ENCODE results near the gene OR8B2.

GRCh38 chr11:124376280-124376679 lies 8.0 kb downstream of the OR8B2 start:
- TF ChIP-seq, protein P1, sequence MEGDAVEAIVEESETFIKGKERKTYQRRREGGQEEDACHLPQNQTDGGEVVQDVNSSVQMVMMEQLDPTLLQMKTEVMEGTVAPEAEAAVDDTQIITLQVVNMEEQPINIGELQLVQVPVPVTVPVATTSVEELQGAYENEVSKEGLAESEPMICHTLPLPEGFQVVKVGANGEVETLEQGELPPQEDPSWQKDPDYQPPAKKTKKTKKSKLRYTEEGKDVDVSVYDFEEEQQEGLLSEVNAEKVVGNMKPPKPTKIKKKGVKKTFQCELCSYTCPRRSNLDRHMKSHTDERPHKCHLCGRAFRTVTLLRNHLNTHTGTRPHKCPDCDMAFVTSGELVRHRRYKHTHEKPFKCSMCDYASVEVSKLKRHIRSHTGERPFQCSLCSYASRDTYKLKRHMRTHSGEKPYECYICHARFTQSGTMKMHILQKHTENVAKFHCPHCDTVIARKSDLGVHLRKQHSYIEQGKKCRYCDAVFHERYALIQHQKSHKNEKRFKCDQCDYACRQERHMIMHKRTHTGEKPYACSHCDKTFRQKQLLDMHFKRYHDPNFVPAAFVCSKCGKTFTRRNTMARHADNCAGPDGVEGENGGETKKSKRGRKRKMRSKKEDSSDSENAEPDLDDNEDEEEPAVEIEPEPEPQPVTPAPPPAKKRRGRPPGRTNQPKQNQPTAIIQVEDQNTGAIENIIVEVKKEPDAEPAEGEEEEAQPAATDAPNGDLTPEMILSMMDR (IDR thresholded peaks at IDR 0.05) = no peak
- TF ChIP-seq EZH2 (IDR thresholded peaks at IDR 0.05; ENCODE audit: borderline replicate concordance, insufficient read depth, low read depth, low read length, poor library complexity, severe bottlenecking) = no peak

All from B cell (primary cell).